Limb (tissue), 2 donors: ENCODE data around the gene LINGO3.
"Not testable (repeated sequence)": the region's sequence is repeated elsewhere in the genome, so short reads cannot be mapped to it uniquely, and the experiment has no call there.

Source experiments
- DNase-seq, 2 donors: peaks; one replicate each; pipeline ENCODE4 v3.0.0-alpha.2; 2016; ENCODE audit errors: extremely low spot score in 2 of 2

LINGO3 gene, protein sequence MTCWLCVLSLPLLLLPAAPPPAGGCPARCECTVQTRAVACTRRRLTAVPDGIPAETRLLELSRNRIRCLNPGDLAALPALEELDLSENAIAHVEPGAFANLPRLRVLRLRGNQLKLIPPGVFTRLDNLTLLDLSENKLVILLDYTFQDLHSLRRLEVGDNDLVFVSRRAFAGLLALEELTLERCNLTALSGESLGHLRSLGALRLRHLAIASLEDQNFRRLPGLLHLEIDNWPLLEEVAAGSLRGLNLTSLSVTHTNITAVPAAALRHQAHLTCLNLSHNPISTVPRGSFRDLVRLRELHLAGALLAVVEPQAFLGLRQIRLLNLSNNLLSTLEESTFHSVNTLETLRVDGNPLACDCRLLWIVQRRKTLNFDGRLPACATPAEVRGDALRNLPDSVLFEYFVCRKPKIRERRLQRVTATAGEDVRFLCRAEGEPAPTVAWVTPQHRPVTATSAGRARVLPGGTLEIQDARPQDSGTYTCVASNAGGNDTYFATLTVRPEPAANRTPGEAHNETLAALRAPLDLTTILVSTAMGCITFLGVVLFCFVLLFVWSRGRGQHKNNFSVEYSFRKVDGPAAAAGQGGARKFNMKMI

DNA sequence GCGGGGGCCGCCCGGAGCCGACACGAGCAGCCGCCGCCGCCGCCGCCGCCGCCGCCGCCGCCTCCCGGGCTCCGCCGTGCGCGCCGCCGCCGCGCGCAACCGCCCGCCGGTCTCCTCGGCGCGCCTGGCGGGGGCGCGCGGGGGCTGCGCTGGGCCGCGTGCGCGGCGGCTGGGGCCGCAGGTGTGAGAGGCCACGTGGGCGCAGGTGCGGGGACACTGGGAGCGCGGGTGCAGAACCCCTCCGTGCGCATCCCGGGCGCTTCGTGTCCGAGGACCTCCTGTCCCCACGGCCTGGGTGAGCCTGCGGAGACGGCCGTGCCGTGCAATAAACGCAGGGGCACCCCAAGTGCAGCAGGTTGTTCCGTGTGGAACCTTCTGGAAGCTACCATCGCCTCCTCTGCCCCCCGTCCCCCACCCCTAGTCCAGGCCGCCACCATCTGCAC lies at the start of gene LINGO3:
LINGO3 (minus strand) TSS at position 41 of the 443 bp plus-strand sequence. CDS start 16,378 bp downstream, outside the sequence.
- DNase-seq = no peak

DNA sequence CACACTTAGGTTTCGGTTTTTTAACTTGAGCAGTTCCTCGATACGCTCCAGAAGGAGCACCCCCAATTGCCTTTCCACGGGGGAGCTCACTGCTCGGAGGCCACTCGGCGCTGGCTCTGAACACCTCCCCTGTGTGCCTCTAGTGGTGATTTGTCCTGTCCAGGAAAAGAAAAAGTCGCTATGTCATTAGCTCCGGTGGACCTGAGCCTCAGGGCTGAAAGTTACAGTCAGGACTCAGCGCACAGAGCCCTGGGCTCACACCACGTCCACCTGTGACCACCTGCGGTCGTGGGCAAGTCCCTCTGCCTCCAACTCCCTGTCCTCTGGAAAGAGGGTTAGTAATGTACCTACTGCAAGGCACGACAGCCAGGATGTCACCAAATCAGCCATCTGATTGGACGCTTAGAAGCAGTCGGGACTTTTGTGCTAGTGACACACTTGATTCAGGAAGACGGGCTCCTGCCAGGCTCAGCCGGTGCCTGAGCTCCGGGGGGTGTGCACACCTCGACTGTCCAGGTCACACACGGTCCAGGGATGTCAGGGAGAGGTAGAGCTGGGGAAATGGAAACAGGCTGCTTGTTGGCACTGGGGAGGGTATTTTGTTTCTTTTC lies 48.2 kb upstream of the LINGO3 start:
- DNase-seq = no peak

- DNase-seq = no peak
Measured at GRCh38 chr19:2355168-2356035, 47.4 kb upstream of the LINGO3 start.

DNA sequence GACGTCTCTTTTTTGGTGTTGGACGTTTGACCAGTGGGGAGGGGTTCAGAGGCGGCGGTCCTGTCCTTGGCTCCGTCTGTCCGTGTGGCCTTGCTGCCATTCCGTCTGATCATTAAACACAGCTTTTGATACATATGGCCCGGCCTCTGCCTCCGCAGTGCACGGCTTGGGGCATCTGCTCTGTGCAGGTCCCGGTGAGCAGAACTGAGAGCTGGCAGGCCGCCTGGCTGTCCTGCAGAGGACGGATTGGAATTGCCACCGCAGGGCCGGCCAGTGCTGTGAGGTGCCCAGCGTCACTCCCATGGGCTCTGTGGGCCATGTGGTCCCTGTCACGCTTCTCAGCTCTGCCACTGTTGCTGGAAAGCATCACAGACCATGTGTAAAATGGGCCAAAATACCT lies 46.7 kb upstream of the LINGO3 start:
- DNase-seq = no peak

- no peak for DNase-seq
Measured at GRCh38 chr19:2353887-2354592, 46.1 kb upstream of the LINGO3 start.

GRCh38 chr19:2353159-2353886 lies 45.4 kb upstream of the LINGO3 start:
- DNase-seq = no peak

DNA sequence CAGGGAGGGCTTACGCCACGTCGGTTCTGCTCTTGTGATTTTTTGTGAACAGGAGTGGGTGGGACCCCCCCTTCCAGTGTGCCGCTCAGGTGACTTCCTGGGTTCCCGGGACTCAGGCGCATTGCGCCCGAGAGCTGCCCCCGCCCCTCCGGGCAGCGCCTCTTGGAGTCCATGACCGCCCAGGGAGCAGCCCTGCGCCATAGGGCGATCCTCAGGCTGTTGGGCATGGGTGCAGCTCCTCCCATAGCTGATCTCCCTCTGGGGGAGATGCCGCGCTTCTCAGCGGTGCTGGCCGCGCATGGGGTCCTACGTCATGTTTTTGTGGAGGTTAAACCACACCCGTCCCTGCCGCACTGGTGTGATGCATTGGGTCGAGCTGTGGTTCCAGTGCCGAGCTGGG lies 44.2 kb upstream of the LINGO3 start:
- no peak for DNase-seq

DNA sequence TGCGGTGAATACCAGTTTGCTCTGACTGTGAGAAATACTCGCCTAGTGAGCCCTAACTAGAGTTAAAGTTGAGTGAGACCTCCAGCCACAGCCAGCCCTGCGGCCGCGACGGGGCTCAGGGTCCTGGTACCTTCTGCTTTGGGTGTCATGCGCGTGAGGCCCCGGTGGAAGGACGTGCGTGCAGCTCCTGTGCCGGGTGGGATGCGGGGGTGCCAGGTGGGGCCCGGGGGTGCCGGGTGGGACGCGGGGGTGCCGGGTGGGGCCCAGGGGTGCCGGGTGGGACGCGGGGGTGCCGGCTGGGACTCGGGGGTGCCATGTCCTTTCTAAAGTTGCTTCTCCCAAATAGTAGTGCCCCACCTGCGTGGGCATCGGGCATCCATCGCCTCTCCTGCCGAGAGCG lies 43.6 kb upstream of the LINGO3 start:
- no peak for DNase-seq

- no peak for DNase-seq
Measured at GRCh38 chr19:2350656-2351055, 42.7 kb upstream of the LINGO3 start.

- not testable (repeated sequence) for DNase-seq
Measured at GRCh38 chr19:2349818-2350217, 41.9 kb upstream of the LINGO3 start.

DNA sequence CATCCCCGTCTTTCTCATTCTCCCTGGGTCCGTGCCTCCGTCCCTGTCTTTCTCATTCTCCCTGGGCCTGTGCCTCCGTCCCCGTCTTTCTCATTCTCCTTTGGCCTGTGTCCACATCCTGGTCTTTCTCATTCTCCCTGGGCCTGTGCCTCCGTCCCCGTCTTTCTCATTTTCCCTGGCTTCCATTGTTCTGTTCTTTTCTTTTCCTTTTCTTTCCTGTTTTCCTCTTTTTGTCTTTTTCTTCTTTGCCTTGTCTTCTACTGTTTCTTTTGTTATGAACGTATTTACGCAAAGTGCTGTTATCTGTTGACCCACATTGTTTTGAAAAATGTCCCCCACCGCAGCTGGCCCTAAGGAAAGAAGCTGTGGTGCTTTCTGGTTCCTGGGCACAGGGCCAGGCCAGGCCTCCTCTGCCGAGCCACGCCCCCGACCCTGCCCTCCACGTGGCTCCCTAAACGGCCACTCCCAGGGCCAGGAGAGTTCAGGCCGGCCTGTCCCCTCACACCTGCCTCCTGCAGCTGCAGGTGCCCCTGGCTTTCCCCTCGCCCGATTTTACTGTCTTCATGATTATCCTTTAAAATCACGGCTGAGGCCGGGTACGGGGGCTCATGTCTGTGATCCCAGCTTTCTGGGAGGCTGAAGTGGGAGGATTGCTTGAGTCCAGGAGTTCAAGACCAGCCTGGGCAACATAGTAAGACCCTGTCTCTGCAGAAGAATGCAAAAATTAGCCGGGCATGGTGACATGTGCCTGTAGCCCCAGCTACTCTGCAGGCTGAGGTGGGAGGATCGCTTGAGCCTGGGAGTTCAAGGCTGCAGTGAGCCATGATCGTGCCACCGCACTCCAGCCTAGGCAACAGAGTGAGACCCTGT lies 38.1 kb upstream of the LINGO3 start:
- DNase-seq = no peak

DNA sequence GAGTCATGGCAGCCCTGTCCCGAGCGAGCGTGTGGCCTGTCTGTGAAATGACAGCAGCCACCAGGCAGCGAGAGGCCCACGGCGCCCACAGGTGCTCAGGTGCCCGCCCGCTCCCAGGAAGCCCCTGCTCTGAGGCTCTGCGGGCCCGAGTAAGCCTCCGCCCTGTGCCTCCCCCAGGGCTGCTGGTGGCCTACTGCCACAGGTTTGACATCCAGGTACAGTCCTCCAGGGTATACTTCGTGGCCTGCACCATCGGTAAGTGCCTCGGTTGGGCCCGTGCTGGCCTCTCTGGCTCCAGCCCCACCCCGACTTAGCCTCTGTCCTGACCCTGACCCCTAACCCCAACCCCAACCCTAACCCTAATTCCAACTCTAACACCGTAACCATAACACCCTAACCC lies 37.1 kb upstream of the LINGO3 start:
- no peak for DNase-seq

GRCh38 chr19:2344381-2344870 lies 36.5 kb upstream of the LINGO3 start:
- no peak for DNase-seq

GRCh38 chr19:2343289-2343982 lies 35.5 kb upstream of the LINGO3 start:
- DNase-seq = no peak

GRCh38 chr19:2342656-2343288 lies 34.8 kb upstream of the LINGO3 start:
- no peak for DNase-seq

GRCh38 chr19:2341982-2342381 lies 34.0 kb upstream of the LINGO3 start:
- no peak for DNase-seq

- DNase-seq = no peak
Measured at GRCh38 chr19:2341244-2341751, 33.3 kb upstream of the LINGO3 start.
